ENCODE results near the gene STXBP5.

STXBP5 gene

DNA sequence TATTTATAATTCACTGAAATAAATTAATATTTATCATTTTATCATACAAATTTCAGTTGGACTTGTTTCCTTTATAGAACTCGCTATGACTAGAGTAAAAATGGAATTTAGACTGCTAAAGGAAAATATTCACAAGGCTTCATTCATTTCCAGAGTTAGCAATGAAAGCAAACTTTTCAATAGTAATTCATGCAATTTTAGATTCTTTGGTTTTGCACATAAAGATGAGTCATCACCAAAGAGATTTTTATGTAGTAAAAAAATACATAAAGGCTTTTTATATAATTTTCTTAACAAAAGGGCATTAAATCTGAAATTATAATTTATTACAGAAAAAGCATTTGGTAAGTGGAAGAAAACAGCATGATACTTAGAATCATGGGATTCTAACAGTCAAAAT lies 37.2 kb upstream of the STXBP5 start:
- Histone ChIP-seq H2AFZ (ENCODE audit: low read depth, low read length) (no peak overlapping the region), H3K27me3 (ENCODE audit: insufficient read depth, low read length) (no peaks in the 10 kb centered on the region), H3K4me1 (ENCODE audit: insufficient read depth, low read length) (no peaks in the 10 kb centered on the region), H3K36me3 (ENCODE audit: insufficient read depth, low read length) (no peaks in the 10 kb centered on the region), H3K4me3 (ENCODE audit: low read length) (no peak overlapping the region), H3K9me3 (ENCODE audit: low read length) (no peaks in the 10 kb centered on the region)

DNA sequence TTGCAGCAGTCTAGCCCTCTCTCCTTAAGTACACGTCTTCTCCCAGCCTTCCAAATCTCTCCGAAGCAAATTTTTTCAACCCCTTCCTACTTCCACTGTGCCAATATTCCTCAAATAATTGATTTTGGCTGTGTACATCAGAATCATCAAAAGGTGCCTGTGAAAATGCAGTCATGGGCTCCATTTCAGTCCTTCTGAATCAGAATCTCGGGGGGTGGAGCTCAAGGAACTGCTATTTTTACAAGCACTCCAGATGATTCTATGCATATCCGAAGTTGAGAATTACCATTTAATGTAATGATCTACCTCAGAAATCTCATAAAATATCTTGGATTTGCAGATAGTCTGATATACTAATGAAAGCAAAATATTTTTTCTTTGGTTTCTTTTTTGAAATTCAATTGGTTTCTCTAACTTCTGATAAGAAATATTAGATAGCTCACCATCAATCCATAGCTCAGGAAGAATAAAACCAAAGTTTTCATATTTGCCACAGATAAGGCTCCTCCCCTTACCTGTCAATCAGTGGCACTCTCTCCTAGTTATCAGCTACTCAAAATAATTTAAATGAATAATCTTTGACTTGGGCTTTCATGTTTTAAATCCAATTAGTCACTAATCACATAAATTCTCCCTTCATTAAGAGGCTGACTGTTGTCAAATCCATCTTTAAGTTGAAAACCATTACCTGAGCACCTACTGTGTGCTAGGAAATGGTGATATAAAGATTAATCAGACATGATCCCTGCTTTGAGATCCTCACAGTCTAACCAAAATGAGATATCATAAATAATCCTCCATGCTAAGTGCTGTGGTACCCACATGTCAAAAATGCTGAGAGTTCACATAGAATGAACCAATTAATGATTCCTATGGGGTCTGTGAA lies 36.4 kb upstream of the STXBP5 start:
- Histone ChIP-seq H2AFZ (ENCODE audit: low read depth, low read length) (no peak overlapping the region), H3K4me3 (ENCODE audit: low read length) (no peak overlapping the region), H3K27me3 (ENCODE audit: insufficient read depth, low read length) (no peaks in the 10 kb centered on the region), H3K36me3 (ENCODE audit: insufficient read depth, low read length) (no peaks in the 10 kb centered on the region), H3K4me1 (ENCODE audit: insufficient read depth, low read length) (no peaks in the 10 kb centered on the region), H3K9me3 (ENCODE audit: low read length) (no peaks in the 10 kb centered on the region)

DNA sequence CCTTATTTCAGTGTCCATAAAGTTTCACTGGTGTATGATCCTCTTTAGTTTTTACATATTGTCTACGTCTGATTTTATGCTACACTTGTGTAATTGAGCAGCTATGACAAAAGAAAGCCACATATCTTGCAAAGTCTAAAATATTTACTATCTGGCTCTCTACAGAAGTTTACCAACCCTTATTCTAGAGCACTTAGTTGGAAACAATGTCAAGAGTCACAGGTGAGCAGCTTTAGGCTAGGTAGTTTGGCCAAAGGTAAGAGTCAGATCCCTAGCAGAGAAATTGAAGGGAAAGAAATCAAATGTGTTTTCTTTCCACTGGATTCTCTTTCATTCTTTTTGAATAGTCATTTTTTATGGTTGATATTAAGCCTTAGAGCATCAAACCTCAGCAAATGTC lies 34.7 kb upstream of the STXBP5 start:
- Histone ChIP-seq H2AFZ (ENCODE audit: low read depth, low read length) (no peak overlapping the region), H3K36me3 (ENCODE audit: insufficient read depth, low read length) (no peaks in the 10 kb centered on the region), H3K27me3 (ENCODE audit: insufficient read depth, low read length) (no peaks in the 10 kb centered on the region), H3K9me3 (ENCODE audit: low read length) (no peaks in the 10 kb centered on the region), H3K4me1 (ENCODE audit: insufficient read depth, low read length) (peaks cover 5% of the 10 kb centered on the region), H3K4me3 (ENCODE audit: low read length) (no peak overlapping the region)

DNA sequence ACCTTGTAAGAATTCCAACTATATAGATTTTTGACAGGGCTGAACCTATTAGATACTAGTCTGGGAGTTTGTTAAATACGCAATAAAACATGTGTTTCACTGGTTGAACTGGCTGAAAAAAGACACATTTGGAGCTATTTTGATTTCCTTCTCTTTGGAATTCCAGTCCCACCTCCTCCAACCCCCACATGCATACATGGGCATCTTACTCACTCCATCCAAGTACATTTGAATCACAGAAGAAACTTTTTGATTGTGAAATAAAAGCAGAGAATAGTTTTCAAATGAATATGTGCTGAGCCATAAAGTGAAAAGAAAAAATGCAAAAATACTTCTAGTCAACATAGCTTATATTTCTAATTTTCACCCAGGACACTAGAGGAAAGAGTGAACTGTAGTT lies 33.9 kb upstream of the STXBP5 start:
- Histone ChIP-seq H3K27me3 (ENCODE audit: insufficient read depth, low read length) (no peaks in the 10 kb centered on the region), H3K4me3 (ENCODE audit: low read length) (no peak overlapping the region), H3K9me3 (ENCODE audit: low read length) (no peaks in the 10 kb centered on the region), H3K4me1 (ENCODE audit: insufficient read depth, low read length) (peaks cover 5% of the 10 kb centered on the region), H3K36me3 (ENCODE audit: insufficient read depth, low read length) (no peaks in the 10 kb centered on the region), H2AFZ (ENCODE audit: low read depth, low read length) (no peak overlapping the region)

DNA sequence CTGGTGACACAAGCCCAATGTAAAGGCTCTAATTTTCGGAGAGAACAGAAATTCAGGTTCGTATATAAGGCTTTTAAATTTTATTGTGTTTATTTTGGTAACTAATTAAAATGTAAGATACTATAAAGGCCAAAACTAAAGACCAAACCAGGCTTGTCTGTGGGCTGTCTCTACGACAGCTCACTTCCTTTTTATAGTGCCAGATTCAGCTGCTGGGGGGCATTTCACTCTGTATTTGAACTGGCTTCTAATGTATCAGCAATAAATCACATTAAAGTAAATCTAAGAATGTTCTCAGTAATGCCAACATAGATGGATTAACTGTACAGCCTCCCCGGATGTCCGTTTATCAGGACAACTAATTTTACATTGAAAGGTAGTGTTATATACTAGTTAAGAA lies 31.1 kb upstream of the STXBP5 start:
- Histone ChIP-seq H2AFZ (ENCODE audit: low read depth, low read length) (no peak overlapping the region), H3K27me3 (ENCODE audit: insufficient read depth, low read length) (no peaks in the 10 kb centered on the region), H3K4me3 (ENCODE audit: low read length) (no peak overlapping the region), H3K9me3 (ENCODE audit: low read length) (no peaks in the 10 kb centered on the region), H3K36me3 (ENCODE audit: insufficient read depth, low read length) (no peaks in the 10 kb centered on the region), H3K4me1 (ENCODE audit: insufficient read depth, low read length) (peaks cover 5% of the 10 kb centered on the region)

DNA sequence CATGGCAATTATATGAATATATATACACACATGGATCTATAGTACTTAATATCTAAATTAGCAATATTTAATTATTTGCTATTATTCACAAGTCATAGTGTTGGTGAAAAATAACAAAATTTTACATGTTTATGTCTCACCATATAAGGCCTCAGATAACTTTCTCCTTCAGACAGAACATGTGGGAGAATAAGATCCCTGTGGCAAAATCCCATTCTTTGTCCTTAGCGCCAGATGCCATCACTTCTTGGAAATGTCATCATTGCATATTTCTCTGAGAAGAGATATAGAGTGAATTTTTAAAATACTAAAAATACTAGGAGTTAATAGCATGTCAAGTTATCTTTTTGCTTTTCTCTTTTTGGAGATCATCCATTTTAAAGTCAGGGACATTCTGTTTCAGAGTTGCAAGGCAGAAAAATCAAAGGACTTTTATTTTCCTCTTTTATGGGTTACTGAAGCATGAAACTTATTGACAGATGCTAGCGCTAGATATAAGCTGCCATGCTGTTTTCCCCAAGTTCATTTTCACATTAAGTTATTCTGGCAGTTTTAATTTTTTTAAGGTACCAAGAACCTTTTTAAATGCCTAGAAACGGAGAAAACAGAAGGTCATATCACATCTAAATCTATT lies 30.4 kb upstream of the STXBP5 start:
- Histone ChIP-seq H3K27me3 (ENCODE audit: insufficient read depth, low read length) (no peaks in the 10 kb centered on the region), H2AFZ (ENCODE audit: low read depth, low read length) (no peak overlapping the region), H3K4me1 (ENCODE audit: insufficient read depth, low read length) (peaks cover 5% of the 10 kb centered on the region)

DNA sequence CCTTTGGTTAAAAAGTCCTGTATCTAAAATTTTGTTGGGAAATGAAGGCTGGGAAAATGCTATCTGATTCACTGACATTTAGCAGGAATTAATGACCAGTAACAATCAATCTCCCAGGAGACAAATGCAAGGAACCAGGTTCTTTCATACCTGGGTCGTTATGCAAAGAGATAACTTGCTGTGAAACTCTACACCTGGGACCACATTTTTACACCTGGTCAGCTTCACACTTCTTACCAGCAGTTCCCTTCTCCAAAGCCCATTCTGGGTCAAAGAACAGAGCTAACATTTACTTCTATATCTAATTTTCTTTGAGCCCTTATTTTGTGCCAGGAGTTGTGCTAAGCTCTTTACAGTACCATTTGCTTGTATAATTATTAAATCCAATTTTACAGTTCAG lies 27.4 kb upstream of the STXBP5 start:
- no peak overlapping the region for H2AFZ ChIP-seq (ENCODE audit: low read depth, low read length)
- H3K27me3 ChIP-seq (ENCODE audit: insufficient read depth, low read length), result no peaks in the 10 kb centered on the region
- H3K9me3 ChIP-seq (ENCODE audit: low read length), result no peaks in the 10 kb centered on the region
- H3K36me3 ChIP-seq (ENCODE audit: insufficient read depth, low read length), result no peaks in the 10 kb centered on the region
- H3K4me1 ChIP-seq (ENCODE audit: insufficient read depth, low read length), result peaks cover 5% of the 10 kb centered on the region
- H3K4me3 ChIP-seq (ENCODE audit: low read length), result no peak overlapping the region

More for the DNA sequence above, 30.4 kb upstream of the STXBP5 start:
- H3K4me3 ChIP-seq (ENCODE audit: low read length), result no peak overlapping the region
- no peaks in the 10 kb centered on the region for H3K36me3 ChIP-seq (ENCODE audit: insufficient read depth, low read length)
- H3K9me3 ChIP-seq (ENCODE audit: low read length), result no peaks in the 10 kb centered on the region

DNA sequence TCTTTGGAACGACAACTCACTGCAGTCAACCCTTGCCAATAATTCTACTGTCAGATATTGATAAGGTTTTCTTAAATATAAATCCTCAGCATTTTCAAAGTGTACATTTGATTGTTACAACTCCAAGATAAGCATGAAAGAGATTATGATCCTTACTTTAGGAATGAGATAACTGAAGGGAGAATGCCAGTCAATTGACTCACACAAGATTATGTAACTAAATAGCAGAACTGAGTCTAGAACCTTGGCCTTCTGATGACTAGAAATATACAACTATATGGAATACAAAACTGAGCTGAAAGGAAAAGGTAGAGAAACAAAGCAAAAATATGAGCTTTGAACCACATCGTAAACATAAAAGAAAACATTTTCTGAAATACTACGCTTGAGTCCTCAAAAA lies 26.9 kb upstream of the STXBP5 start:
- Histone ChIP-seq H3K27me3 (ENCODE audit: insufficient read depth, low read length) (no peaks in the 10 kb centered on the region), H3K36me3 (ENCODE audit: insufficient read depth, low read length) (no peaks in the 10 kb centered on the region), H3K4me1 (ENCODE audit: insufficient read depth, low read length) (peaks cover 5% of the 10 kb centered on the region), H3K4me3 (ENCODE audit: low read length) (no peak overlapping the region), H2AFZ (ENCODE audit: low read depth, low read length) (no peak overlapping the region), H3K9me3 (ENCODE audit: low read length) (no peaks in the 10 kb centered on the region)

DNA sequence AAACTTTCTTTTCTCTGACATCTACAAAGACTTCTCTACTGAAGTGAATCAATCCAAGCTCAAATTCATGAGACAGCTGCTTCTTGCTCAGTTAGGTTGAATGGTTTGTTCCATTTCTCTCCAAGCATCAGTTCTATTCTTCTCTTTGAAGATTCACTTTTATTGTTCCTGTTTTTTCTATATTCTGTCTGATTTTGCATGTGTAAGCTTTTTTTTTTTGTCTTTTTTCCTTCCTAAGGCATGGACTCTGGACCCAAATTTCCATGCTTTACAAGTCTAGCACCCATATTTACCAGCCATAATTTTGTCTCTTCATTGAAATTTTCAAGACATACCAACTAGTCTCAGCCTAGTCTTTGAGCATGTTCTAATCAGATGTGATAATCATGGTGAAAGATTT lies 25.9 kb upstream of the STXBP5 start:
- Histone ChIP-seq H3K36me3 (ENCODE audit: insufficient read depth, low read length) (no peaks in the 10 kb centered on the region), H3K4me3 (ENCODE audit: low read length) (no peak overlapping the region), H3K9me3 (ENCODE audit: low read length) (no peaks in the 10 kb centered on the region), H2AFZ (ENCODE audit: low read depth, low read length) (no peak overlapping the region), H3K27me3 (ENCODE audit: insufficient read depth, low read length) (no peaks in the 10 kb centered on the region), H3K4me1 (ENCODE audit: insufficient read depth, low read length) (peaks cover 5% of the 10 kb centered on the region)

DNA sequence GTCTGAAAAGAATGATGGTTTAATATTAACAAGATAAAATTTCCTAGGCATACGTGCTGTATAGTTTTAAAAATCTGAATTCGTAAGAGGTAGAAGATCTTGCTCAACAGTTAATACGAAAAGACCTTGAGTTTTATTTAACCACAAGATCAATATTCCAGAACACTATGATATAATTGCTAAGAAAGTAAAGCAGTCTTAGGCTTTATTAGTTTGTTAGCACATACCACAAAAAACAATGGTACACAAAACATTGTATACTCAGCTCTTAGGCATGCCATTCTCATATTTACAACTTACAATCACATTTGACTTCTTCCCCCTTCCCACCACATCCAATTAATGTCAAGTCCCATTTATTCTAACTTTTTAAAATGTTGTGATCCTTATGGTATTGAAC lies 24.4 kb upstream of the STXBP5 start:
- Histone ChIP-seq H3K4me1 (ENCODE audit: insufficient read depth, low read length) (no peaks in the 10 kb centered on the region), H2AFZ (ENCODE audit: low read depth, low read length) (no peak overlapping the region), H3K36me3 (ENCODE audit: insufficient read depth, low read length) (no peaks in the 10 kb centered on the region), H3K4me3 (ENCODE audit: low read length) (no peak overlapping the region), H3K9me3 (ENCODE audit: low read length) (no peaks in the 10 kb centered on the region), H3K27me3 (ENCODE audit: insufficient read depth, low read length) (no peaks in the 10 kb centered on the region)

DNA sequence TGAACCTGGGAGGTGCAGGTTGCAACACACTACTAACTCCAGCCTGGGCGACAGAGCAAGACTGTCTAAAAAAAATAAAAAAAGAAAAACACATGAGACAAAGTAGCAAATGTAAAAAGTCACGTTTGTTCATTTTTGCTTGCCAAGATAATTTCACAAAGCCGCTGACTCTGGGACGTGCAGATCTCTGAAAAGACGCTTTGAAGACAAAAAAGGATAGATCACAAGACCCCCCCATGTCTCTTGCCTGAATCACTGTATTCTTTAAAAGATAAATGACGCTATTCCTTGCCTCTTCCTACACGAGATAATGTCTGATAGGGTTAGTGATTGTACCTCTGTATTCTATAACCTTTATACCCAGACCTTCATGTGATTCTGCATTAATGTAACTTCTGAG lies 23.3 kb upstream of the STXBP5 start:
- no peak overlapping the region for H2AFZ ChIP-seq (ENCODE audit: low read depth, low read length)
- H3K9me3 ChIP-seq (ENCODE audit: low read length), result no peaks in the 10 kb centered on the region
- H3K27me3 ChIP-seq (ENCODE audit: insufficient read depth, low read length), result no peaks in the 10 kb centered on the region
- no peak overlapping the region for H3K4me3 ChIP-seq (ENCODE audit: low read length)
- H3K4me1 ChIP-seq (ENCODE audit: insufficient read depth, low read length), result no peaks in the 10 kb centered on the region
- H3K36me3 ChIP-seq (ENCODE audit: insufficient read depth, low read length), result no peaks in the 10 kb centered on the region

DNA sequence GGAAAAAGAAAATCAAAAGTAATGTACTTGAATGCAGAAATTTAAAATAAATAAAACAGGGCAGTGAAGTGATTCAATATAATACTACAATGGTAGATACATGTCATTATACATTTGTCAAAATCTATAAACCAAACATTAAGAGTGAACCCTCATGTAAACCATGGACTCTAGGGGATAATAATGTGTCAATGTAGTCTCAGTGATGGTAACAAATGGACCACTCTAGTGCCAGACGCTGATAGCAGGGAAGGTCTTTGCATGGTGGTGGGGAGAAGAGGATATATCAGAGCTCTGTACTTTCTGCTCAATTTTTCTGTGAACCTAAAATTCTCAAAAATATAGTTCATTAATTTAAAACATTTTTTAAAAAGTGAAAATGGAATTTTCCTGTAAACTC lies 19.8 kb upstream of the STXBP5 start:
- Histone ChIP-seq H3K9me3 (ENCODE audit: low read length) (no peaks in the 10 kb centered on the region), H3K27me3 (ENCODE audit: insufficient read depth, low read length) (no peaks in the 10 kb centered on the region), H2AFZ (ENCODE audit: low read depth, low read length) (no peak overlapping the region), H3K4me1 (ENCODE audit: insufficient read depth, low read length) (no peaks in the 10 kb centered on the region), H3K36me3 (ENCODE audit: insufficient read depth, low read length) (no peaks in the 10 kb centered on the region), H3K4me3 (ENCODE audit: low read length) (no peak overlapping the region)

DNA sequence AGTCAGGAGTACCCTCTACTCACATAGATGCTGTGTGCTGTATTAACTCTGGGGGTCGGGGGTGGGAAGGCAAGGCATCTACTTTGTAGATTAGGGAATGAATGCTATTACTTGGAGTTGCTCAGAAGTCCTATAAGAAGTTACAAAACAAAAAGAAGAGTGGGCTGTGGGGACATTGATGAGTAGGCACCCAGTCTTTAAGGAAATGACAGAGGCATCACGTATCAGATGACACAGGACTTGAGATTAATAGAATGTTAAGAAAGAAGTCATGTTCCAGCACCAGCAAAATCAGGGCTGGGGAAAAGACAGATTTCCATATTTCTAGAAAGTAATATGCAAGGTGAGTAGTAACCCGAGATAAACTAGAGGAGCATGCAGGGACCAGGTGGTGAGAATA lies 19.0 kb upstream of the STXBP5 start:
- no peaks in the 10 kb centered on the region for H3K27me3 ChIP-seq (ENCODE audit: insufficient read depth, low read length)
- H3K4me3 ChIP-seq (ENCODE audit: low read length), result no peak overlapping the region
- H2AFZ ChIP-seq (ENCODE audit: low read depth, low read length), result no peak overlapping the region
- H3K36me3 ChIP-seq (ENCODE audit: insufficient read depth, low read length), result no peaks in the 10 kb centered on the region
- H3K4me1 ChIP-seq (ENCODE audit: insufficient read depth, low read length), result no peaks in the 10 kb centered on the region
- no peaks in the 10 kb centered on the region for H3K9me3 ChIP-seq (ENCODE audit: low read length)
